GM19351 (cell line): Measurements from ENCODE around the gene CD99.
"Not testable (repeated sequence)": the region's sequence is repeated elsewhere in the genome, so short reads cannot be mapped to it uniquely, and the experiment has no call there.

ENCODE experiments used
- ATAC-seq: cut with Tn5 transposase; IDR thresholded peaks from one replicate; pipeline ENCODE4 v1.9.1; 2021; ENCODE audit warnings: mild to moderate bottlenecking, moderate library complexity; ENCODE audit not compliant: unreplicated experiment

CD99 gene

GRCh38 chrX:2719774-2720447 lies 28.8 kb downstream of the CD99 start:
- ATAC-seq: no peak

- no peak for ATAC-seq
Measured at GRCh38 chrX:2723286-2723879, 32.3 kb downstream of the CD99 start.

- not testable (repeated sequence) for ATAC-seq
Measured at GRCh38 chrX:2727264-2727663, 36.2 kb downstream of the CD99 start.

GRCh38 chrX:2732076-2732475 lies 41.0 kb downstream of the CD99 start:
- no peak for ATAC-seq

- ATAC-seq: no peak
Measured at GRCh38 chrX:2732649-2733048, 41.6 kb downstream of the CD99 start.

- no peak for ATAC-seq
Measured at GRCh38 chrX:2733286-2733685, 42.2 kb downstream of the CD99 start.

- no peak for ATAC-seq
Measured at GRCh38 chrX:2735270-2735669, 44.2 kb downstream of the CD99 start.

GRCh38 chrX:2740672-2741071 lies 49.6 kb downstream of the CD99 start:
- no peak for ATAC-seq

- no peak for ATAC-seq
Measured at GRCh38 chrX:2741386-2741785, 50.3 kb downstream of the CD99 start.

GRCh38 chrX:2746250-2746649 lies 55.2 kb downstream of the CD99 start:
- ATAC-seq: not testable (repeated sequence)

- no peak for ATAC-seq
Measured at GRCh38 chrX:2748171-2748814, 57.2 kb downstream of the CD99 start.

- no peak for ATAC-seq
Measured at GRCh38 chrX:2748815-2749188, 57.7 kb downstream of the CD99 start.

- no peak for ATAC-seq
Measured at GRCh38 chrX:2751291-2751690, 60.2 kb downstream of the CD99 start.

GRCh38 chrX:2751874-2752300 lies 60.8 kb downstream of the CD99 start, which contains the start of gene XG:
Gene XG, plus strand, starts transcription at chrX:2752040. Its CDS starts 235 bp downstream, at chrX:2752275.
- ATAC-seq: not testable (repeated sequence)

GRCh38 chrX:2752441-2752840 lies 61.3 kb downstream of the CD99 start:
- ATAC-seq: not testable (repeated sequence)

- not testable (repeated sequence) for ATAC-seq
Measured at GRCh38 chrX:2755163-2755715, 64.1 kb downstream of the CD99 start.

GRCh38 chrX:2756548-2756947 lies 65.5 kb downstream of the CD99 start:
- no peak for ATAC-seq

GRCh38 chrX:2761246-2761645 lies 70.2 kb downstream of the CD99 start:
- no peak for ATAC-seq

GRCh38 chrX:2762671-2763070 lies 71.6 kb downstream of the CD99 start:
- not testable (repeated sequence) for ATAC-seq

- not testable (repeated sequence) for ATAC-seq
Measured at GRCh38 chrX:2764766-2765548, 73.9 kb downstream of the CD99 start.

GRCh38 chrX:2765549-2765830 lies 74.4 kb downstream of the CD99 start:
- no peak for ATAC-seq
